Smooth muscle cell (in vitro differentiated cells): Measurements from ENCODE around the gene VPS26C. TPM values are rescaled to one million over a fixed set of nuclear protein-coding genes. Genes with fewer than 3 reads are reported as not detected.
A peak's percentile ranks its signal among the peaks of the same experiment; 100 is the strongest.

Source experiments
- DNase-seq: peaks from one replicate; lab custom pipeline; 2025; ENCODE audit not compliant: unreplicated experiment; lab: John Stamatoyannopoulos, UW
- H2AFZ ChIP-seq: fragments of 200-600 bp; sonication (generic); 2 replicates; pipeline ENCODE4 v1.6.0; 2016; ENCODE audit warnings: antibody characterized with exemption, low read depth, mild to moderate bottlenecking
- H3F3A ChIP-seq: fragments of 200-600 bp; sonication (generic); 2 replicates; pipeline ENCODE4 v1.6.0; 2017; ENCODE audit warnings: antibody characterized with exemption, low read depth
- H3K27ac ChIP-seq: fragments of 200-600 bp; sonication (generic); 2 replicates; pipeline ENCODE4 v1.5.1; 2016; ENCODE audit warnings: low read depth, mild to moderate bottlenecking
- H3K27me3 ChIP-seq: fragments of 200-600 bp; sonication (generic); 2 replicates; pipeline ENCODE4 v1.6.1; 2016; ENCODE audit warnings: low read depth, mild to moderate bottlenecking
- H3K36me3 ChIP-seq: fragments of 200-600 bp; sonication (generic); 2 replicates; pipeline ENCODE4 v1.5.1; 2016; ENCODE audit warnings: low read depth
- H3K4me1 ChIP-seq: fragments of 200-600 bp; sonication (generic); 2 replicates; pipeline ENCODE4 v1.5.1; 2016; ENCODE audit warnings: low read depth
- H3K4me2 ChIP-seq: fragments of 200-600 bp; sonication (generic); 2 replicates; pipeline ENCODE4 v1.6.0; 2016; ENCODE audit warnings: mild to moderate bottlenecking
- H3K4me3 ChIP-seq: fragments of 200-600 bp; sonication (generic); 2 replicates; pipeline ENCODE4 v1.5.1; 2016; ENCODE audit warnings: mild to moderate bottlenecking
- H3K79me2 ChIP-seq: fragments of 200-600 bp; sonication (generic); 2 replicates; pipeline ENCODE4 v1.6.0; 2016; ENCODE audit warnings: low read depth, mild to moderate bottlenecking
- H3K9ac ChIP-seq: fragments of 200-600 bp; sonication (generic); 2 replicates; pipeline ENCODE4 v1.6.0; 2016; ENCODE audit warnings: low read depth
- H3K9me3 ChIP-seq: fragments of 200-600 bp; sonication (generic); replicated peaks from 2 replicates; pipeline ENCODE4 v1.5.1; 2016; ENCODE audit warnings: low read depth
- H4K20me1 ChIP-seq: fragments of 200-600 bp; sonication (generic); 2 replicates; pipeline ENCODE4 v1.6.0; 2016; ENCODE audit warnings: low read depth
- WGBS: methylation state at CpG from one replicate; pipeline ENCODE4 v1.1.7; 2016; ENCODE audit warnings: low lambda C conversion rate; 5-methylcytosine and 5-hydroxymethylcytosine counted together
- polyA plus RNA-seq: library from polyadenylated mRNA; unstranded; fragments of >200 nt; fragmentation: Nextera tagmentation; extraction: Ambion mirVana; gene quantifications from 2 replicates; pipeline ENCODE4 v1.2.1, GENCODE V29; 2016
- total RNA-seq: library from RNA; depleted of rRNA; stranded (reverse); fragments of >200 nt; gene quantifications from 2 replicates; pipeline ENCODE4 v1.2.3, GENCODE V29; 2014
- TF ChIP-seq, protein P1 (sequence below): fragments of 200-600 bp; sonication (generic); IDR thresholded peaks from 2 replicates; pipeline ENCODE4 v1.5.1; 2017; ENCODE audit warnings: borderline replicate concordance, mild to moderate bottlenecking, antibody characterized with exemption; ENCODE audit not compliant: insufficient read depth, poor library complexity, severe bottlenecking

The VPS26C gene
- total and polyA plus RNA-seq, 2 experiments from 2014 or later = 31.7 to 50.3 TPM

DNA sequence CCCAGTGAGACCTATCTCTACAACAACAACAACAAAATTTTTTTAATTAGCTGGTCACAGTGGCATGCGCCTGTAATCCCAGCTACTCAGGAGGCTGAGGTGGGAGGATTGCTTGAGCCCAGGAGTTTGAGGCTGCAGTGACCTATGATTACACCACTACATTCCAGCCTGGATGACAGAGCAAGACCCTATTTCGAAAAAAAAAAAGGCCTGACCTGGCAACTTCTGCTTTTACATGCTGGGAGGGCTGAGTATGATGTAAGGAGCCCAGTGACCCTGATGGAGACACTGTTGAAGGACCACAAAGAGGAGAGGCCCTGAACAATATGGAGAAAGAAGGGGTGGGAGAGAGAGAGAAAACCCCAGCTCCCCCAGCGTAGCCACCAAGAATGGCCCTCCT is 9.2 kb upstream of the VPS26C start:
- Histone ChIP-seq H3K79me2 (no peaks in the 10 kb centered on the region), H3K4me2 (no peak overlapping the region), H2AFZ (no peak overlapping the region), H3K27me3 (no peaks in the 10 kb centered on the region), H3K27ac (no peak overlapping the region), H3K36me3 (no peaks in the 10 kb centered on the region), H3K4me1 (no peaks in the 10 kb centered on the region), H3K4me3 (no peak overlapping the region), H3K9me3 (no peaks in the 10 kb centered on the region), H3K9ac (no peak overlapping the region), H4K20me1 (no peaks in the 10 kb centered on the region), H3F3A (no peaks in the 10 kb centered on the region)
- 95% methylated on average over 3 of the region's 3 CpGs for WGBS
- no peak for DNase-seq
- TF ChIP-seq, protein P1, sequence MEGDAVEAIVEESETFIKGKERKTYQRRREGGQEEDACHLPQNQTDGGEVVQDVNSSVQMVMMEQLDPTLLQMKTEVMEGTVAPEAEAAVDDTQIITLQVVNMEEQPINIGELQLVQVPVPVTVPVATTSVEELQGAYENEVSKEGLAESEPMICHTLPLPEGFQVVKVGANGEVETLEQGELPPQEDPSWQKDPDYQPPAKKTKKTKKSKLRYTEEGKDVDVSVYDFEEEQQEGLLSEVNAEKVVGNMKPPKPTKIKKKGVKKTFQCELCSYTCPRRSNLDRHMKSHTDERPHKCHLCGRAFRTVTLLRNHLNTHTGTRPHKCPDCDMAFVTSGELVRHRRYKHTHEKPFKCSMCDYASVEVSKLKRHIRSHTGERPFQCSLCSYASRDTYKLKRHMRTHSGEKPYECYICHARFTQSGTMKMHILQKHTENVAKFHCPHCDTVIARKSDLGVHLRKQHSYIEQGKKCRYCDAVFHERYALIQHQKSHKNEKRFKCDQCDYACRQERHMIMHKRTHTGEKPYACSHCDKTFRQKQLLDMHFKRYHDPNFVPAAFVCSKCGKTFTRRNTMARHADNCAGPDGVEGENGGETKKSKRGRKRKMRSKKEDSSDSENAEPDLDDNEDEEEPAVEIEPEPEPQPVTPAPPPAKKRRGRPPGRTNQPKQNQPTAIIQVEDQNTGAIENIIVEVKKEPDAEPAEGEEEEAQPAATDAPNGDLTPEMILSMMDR = no peak

DNA sequence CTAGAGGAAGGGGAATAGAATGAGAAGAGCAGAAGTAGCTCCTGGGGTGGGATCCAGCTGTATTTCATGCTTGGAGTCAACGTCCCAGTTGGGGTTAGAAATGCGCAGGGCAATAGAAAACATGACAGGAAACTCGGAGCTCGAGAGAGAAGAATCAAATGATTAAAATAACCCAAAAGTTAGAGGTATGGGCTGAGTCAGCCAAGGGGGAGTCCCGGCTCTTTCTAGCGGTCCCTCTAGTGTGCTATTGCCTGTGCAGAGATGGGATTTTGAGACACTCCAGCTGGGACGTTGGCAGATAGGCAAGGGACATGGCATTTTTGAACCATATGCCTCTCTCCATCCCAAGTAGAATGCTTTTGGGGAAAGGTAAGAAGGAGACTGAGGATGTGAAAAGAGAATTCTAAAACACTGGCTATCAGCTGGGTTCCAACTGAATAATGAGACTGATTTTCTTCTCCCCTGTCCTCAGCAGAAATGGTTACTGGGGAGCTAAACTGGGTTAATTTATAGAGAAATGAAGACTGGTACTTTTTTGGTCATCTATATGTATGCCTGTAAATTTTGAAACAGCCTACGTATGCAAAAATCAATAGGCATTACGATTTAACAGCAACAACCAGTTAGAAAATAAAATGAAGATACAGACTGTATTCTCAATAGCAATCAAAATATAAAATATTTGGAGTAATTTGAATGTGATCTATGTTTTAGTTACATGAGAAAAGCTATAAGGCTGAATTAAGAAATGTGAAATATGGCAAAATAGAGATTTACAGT is 7.0 kb upstream of the VPS26C start:
- Histone ChIP-seq H3K36me3 (no peaks in the 10 kb centered on the region), H3K27ac (no peak overlapping the region), H3K27me3 (no peaks in the 10 kb centered on the region), H3K79me2 (no peaks in the 10 kb centered on the region), H3K4me3 (no peak overlapping the region), H4K20me1 (no peaks in the 10 kb centered on the region), H3F3A (no peaks in the 10 kb centered on the region), H2AFZ (peak overlapping the region; percentile 21), H3K4me1 (no peaks in the 10 kb centered on the region), H3K4me2 (no peak overlapping the region), H3K9me3 (no peaks in the 10 kb centered on the region), H3K9ac (no peak overlapping the region)
- WGBS = 71% methylated on average over 9 of the region's 9 CpGs
- DNase-seq = no peak
- TF ChIP-seq, protein P1 = no peak

DNA sequence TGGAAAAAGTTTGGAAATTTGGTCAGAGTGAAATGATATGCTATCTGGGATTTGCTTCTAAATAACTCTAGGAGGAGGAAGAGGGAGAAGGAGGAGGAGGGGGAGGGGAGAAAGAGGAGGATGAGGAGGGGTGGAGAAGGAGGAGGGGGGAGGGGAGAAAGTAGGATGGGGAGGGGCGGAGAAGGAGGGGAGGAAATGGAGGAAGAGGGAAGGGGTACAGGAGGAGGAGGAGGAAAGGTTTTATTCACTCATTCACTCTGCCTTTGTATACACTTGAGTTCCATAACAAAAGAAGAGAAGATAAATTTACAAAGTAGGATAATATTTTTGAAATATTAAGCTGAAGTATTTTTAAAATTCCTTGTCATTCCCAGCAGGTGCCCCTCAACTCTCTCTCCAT is 6.3 kb upstream of the VPS26C start:
- TF ChIP-seq, protein P1 = no peak
- no peaks in the 10 kb centered on the region for H3K79me2 ChIP-seq
- H3K4me3 ChIP-seq = no peak overlapping the region
- peaks cover 3% of the 10 kb centered on the region for H3K4me1 ChIP-seq
- peak overlapping the region; percentile 21 for H2AFZ ChIP-seq
- no peaks in the 10 kb centered on the region for H3K9me3 ChIP-seq
- H3K9ac ChIP-seq = no peak overlapping the region
- no peaks in the 10 kb centered on the region for H3F3A ChIP-seq
- no peak overlapping the region for H3K4me2 ChIP-seq
- H4K20me1 ChIP-seq = no peaks in the 10 kb centered on the region
- no peak for DNase-seq
- H3K27me3 ChIP-seq = no peaks in the 10 kb centered on the region
- H3K36me3 ChIP-seq = no peaks in the 10 kb centered on the region
- no CpG with 5 or more reads among the region's 1 CpG for WGBS
- H3K27ac ChIP-seq = no peak overlapping the region

DNA sequence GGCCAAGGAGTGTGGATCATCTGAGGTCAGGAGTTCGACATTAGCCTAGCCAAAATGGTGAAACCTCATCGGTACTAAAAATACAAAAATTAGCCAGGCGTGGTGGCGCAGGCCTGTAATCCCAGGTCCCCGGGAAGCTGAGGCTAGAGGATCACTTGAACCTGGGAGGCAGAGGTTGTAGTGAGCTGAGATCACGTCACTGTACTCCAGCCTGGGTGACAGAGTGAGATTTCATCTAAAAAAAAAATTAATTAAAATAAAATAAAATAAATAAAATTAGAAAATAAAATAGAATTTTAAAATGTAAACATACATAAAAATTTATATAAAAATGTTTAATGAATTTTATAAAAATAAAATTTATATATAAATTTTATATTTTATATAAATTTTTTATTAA is 5.8 kb upstream of the VPS26C start:
- WGBS = 97% methylated on average over 6 of the region's 6 CpGs
- Histone ChIP-seq H3K4me1 (peaks cover 7% of the 10 kb centered on the region), H3K36me3 (no peaks in the 10 kb centered on the region), H4K20me1 (no peaks in the 10 kb centered on the region), H2AFZ (no peak overlapping the region), H3K4me3 (no peak overlapping the region), H3K9me3 (no peaks in the 10 kb centered on the region), H3K4me2 (no peak overlapping the region), H3F3A (no peaks in the 10 kb centered on the region), H3K9ac (no peak overlapping the region), H3K79me2 (no peaks in the 10 kb centered on the region), H3K27ac (no peak overlapping the region), H3K27me3 (no peaks in the 10 kb centered on the region)
- TF ChIP-seq, protein P1 = no peak
- no peak for DNase-seq
